ENCODE data around the gene C19orf53.
"Not testable (repeated sequence)": the region's sequence is repeated elsewhere in the genome, so short reads cannot be mapped to it uniquely, and the experiment has no call there.

The C19orf53 gene

GRCh38 chr19:13751436-13751835 is 22.8 kb upstream of the C19orf53 start:
- no peak overlapping the region for H3K4me3 ChIP-seq (ENCODE audit: low read length)
- TF ChIP-seq, protein P1, sequence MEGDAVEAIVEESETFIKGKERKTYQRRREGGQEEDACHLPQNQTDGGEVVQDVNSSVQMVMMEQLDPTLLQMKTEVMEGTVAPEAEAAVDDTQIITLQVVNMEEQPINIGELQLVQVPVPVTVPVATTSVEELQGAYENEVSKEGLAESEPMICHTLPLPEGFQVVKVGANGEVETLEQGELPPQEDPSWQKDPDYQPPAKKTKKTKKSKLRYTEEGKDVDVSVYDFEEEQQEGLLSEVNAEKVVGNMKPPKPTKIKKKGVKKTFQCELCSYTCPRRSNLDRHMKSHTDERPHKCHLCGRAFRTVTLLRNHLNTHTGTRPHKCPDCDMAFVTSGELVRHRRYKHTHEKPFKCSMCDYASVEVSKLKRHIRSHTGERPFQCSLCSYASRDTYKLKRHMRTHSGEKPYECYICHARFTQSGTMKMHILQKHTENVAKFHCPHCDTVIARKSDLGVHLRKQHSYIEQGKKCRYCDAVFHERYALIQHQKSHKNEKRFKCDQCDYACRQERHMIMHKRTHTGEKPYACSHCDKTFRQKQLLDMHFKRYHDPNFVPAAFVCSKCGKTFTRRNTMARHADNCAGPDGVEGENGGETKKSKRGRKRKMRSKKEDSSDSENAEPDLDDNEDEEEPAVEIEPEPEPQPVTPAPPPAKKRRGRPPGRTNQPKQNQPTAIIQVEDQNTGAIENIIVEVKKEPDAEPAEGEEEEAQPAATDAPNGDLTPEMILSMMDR (IDR thresholded peaks at IDR 0.05; ENCODE audit: insufficient read depth, low read depth, low read length, missing control alignments): no peak
- no peak for DNase-seq (ENCODE audit: low read depth)

DNA sequence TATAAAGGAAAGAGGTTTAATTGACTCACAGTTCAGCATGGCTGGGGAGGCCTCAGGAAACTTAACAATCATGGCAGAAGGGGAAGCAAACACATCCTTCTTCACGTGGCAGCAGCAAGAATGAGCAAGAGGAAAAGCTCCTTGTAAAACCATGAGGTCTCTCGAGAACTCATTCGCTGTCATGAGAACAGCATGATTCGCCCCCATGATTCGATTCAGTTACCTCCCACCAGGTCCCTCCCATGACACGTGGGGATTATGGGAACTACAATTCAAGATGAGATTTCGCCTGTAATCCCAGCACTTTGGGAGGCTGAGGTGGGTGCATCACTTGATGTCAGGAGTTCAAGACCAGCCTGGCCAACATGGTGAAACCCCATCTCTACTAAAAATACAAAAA is 20.6 kb upstream of the C19orf53 start:
- not testable (repeated sequence) for DNase-seq (ENCODE audit: low read depth); H3K4me3 ChIP-seq (ENCODE audit: low read length)

DNA sequence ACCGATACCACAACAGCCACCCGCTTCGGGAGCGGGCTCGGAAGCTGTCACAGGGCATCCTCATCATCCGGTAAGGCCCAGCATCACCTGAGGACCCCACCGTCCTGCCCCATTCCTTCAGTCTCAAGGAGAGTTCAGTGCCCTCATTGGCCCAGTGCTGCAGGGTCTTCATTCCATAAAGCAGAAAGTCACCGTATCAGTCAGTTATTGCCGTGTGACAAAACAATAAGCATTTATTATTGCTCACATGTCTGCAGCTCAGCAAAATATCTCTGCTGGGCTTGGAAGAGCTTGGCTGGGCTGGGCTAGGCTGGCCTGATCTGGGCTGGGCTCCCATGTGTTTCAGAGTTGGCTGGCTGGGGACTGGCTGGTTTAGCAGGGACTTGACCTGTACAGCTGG is 18.0 kb upstream of the C19orf53 start:
- H3K4me3 ChIP-seq (ENCODE audit: low read length): no peak overlapping the region
- TF ChIP-seq, protein P1 (IDR thresholded peaks at IDR 0.05; ENCODE audit: insufficient read depth, low read depth, low read length, missing control alignments): no peak
- DNase-seq (ENCODE audit: low read depth): no peak

- DNase-seq (ENCODE audit: low read depth): no peak
- H3K4me3 ChIP-seq (ENCODE audit: low read length): no peak overlapping the region
Observed at GRCh38 chr19:13757805-13758772, 16.2 kb upstream of the C19orf53 start.

GRCh38 chr19:13758795-13759194 is 15.5 kb upstream of the C19orf53 start:
- TF ChIP-seq, protein P1 (IDR thresholded peaks at IDR 0.05; ENCODE audit: insufficient read depth, low read depth, low read length, missing control alignments): no peak
- no peak for DNase-seq (ENCODE audit: low read depth)
- no peak overlapping the region for H3K4me3 ChIP-seq (ENCODE audit: low read length)

More at GRCh38 chr19:13757805-13758772, 16.2 kb upstream of the C19orf53 start:
- TF ChIP-seq, protein P1 (IDR thresholded peaks at IDR 0.05; ENCODE audit: insufficient read depth, low read depth, low read length, missing control alignments): no peak

- no peak overlapping the region for H3K4me3 ChIP-seq (ENCODE audit: low read length)
- TF ChIP-seq, protein P1 (IDR thresholded peaks at IDR 0.05; ENCODE audit: insufficient read depth, low read depth, low read length, missing control alignments): no peak
- no peak for DNase-seq (ENCODE audit: low read depth)
Observed at GRCh38 chr19:13761423-13761822, 12.8 kb upstream of the C19orf53 start.

- DNase-seq (ENCODE audit: low read depth): no peak
- TF ChIP-seq, protein P1 (IDR thresholded peaks at IDR 0.05; ENCODE audit: insufficient read depth, low read depth, low read length, missing control alignments): no peak
- H3K4me3 ChIP-seq (ENCODE audit: low read length): no peak overlapping the region
Observed at GRCh38 chr19:13762635-13763235, 11.5 kb upstream of the C19orf53 start.
